Right lobe of liver (tissue), 6 donors: ENCODE data around the gene GLS. TPM values are rescaled to one million over a fixed set of nuclear protein-coding genes. Genes with fewer than 3 reads are reported as not detected.

Experiments
- ATAC-seq, 4 donors: fragments of 200-7000 bp; cut with Tn5 transposase; one replicate each; pipeline ENCODE4 v1.9.1; 2020; ENCODE audit warnings: mild to moderate bottlenecking in 4 of 4, moderate library complexity in 4 of 4
- DNase-seq, 3 donors: peaks; one replicate each; pipeline ENCODE4 v3.0.0-alpha.2; 2020
- H3K27ac ChIP-seq, 3 donors: fragments of 200-600 bp; one replicate each; pipeline ENCODE4 v1.8.0; 2022
- H3K27me3 ChIP-seq, 2 donors: fragments of 200-600 bp; one replicate each; pipeline ENCODE4 v1.8.0; 2022
- H3K36me3 ChIP-seq, 4 donors: fragments of 200-600 bp; sonication (generic) in 1 of 4; one replicate each; pipeline versions ENCODE4 v1.5.1 to v1.8.0; 2017 to 2022; ENCODE audit warnings: control low read depth in 1 of 4
- H3K4me1 ChIP-seq, 4 donors: fragments of 200-600 bp; sonication (generic) in 1 of 4; one replicate each; pipeline versions ENCODE4 v1.5.1 to v1.8.0; 2017 to 2022; ENCODE audit warnings: control low read depth in 1 of 4
- H3K4me3 ChIP-seq, 3 donors: fragments of 200-600 bp; one replicate each; pipeline ENCODE4 v1.8.0; 2022
- H3K9me3 ChIP-seq, 4 donors: fragments of 200-600 bp; sonication (generic) in 1 of 4; one replicate each; pipeline versions ENCODE4 v1.5.1 to v1.8.0; 2017 to 2022; ENCODE audit warnings: control low read depth in 1 of 4
- CTCF ChIP-seq, 4 donors: fragments of 200-600 bp in 3 of 4; fragments of 450-650 bp in 1 of 4; IDR thresholded peaks; one replicate each; pipeline versions ENCODE4 v1.5.1 to v1.8.0; 2016 to 2022; ENCODE audit warnings: antibody characterized with exemption in 4 of 4, mild to moderate bottlenecking in 2 of 4
- POLR2A ChIP-seq: fragments of 450-650 bp; IDR thresholded peaks from one replicate; pipeline ENCODE4 v1.6.1; 2017; ENCODE audit warnings: antibody characterized with exemption, mild to moderate bottlenecking
- WGBS: methylation state at CpG from one replicate; pipeline ENCODE4 v1.1.6; 2018; ENCODE audit warnings: low coverage, low lambda C conversion rate; ENCODE audit not compliant: insufficient coverage; ENCODE audit errors: missing lambda C conversion rate; 5-methylcytosine and 5-hydroxymethylcytosine counted together
- intact Hi-C, 2 donors: fragments of 100-400 bp; cut with DNase I; formaldehyde crosslinking; loops; one replicate each; pipeline versions ENCODE4 v1.11.2 to v1.14.1; 2022
- total RNA-seq, 6 experiments: library from RNA; depleted of rRNA in 2 of 6; stranded (reverse); fragments of >200 nt in 2 of 6; fragmentation: NEBNext Ultra II Directional in 3 of 6; extraction: Animal tissue kit (Norgen Biotek cat#: 25700) in 3 of 6; gene quantifications; one replicate each; pipeline versions ENCODE4 v1.1.0 to v1.2.4, GENCODE V29; 2016 to 2023
- donor health status: DM: no; HTN: yes; CAD: no.
- donor health status: DM: no; HTN: no; CAD: no.
- donor health status: DM: no; HTN: no; CAD: no.
- donor health status: DM: no; HTN: yes; CAD: no.
- donor health status: DM: no; HTN: yes; CAD: no.

Gene GLS
- total RNA-seq, 6 experiments from 2014 or later, result 6.6 to 25.0 (median 16.9) TPM

GRCh38 chr2:190893157-190893556 is 12.5 kb downstream of the GLS start:
- Histone ChIP-seq H3K9me3 (no peaks in the 10 kb centered on the region), H3K36me3 (no peaks in the 10 kb centered on the region), H3K27ac (no peak overlapping the region), H3K4me3 (no peak overlapping the region), H3K27me3 (no peaks in the 10 kb centered on the region), H3K4me1 (no peaks in the 10 kb centered on the region)
- TF ChIP-seq CTCF (IDR thresholded peaks at IDR 0.05), result no peak
- no peak for TF ChIP-seq POLR2A
- no peak for DNase-seq
- intact Hi-C loops, result no loop called here
- ATAC-seq, result no peak

GRCh38 chr2:190896477-190896876 is 15.9 kb downstream of the GLS start:
- intact Hi-C loops, result no loop called here
- H3K27ac ChIP-seq, result no peak overlapping the region
- TF ChIP-seq POLR2A, result no peak
- no peak for TF ChIP-seq CTCF (IDR thresholded peaks at IDR 0.05)
- no peak overlapping the region for H3K4me3 ChIP-seq
- H3K9me3 ChIP-seq, result no peaks in the 10 kb centered on the region
- DNase-seq, result no peak
- WGBS, result 64% methylated on average over 4 of the region's 4 CpGs
- no peaks in the 10 kb centered on the region for H3K27me3 ChIP-seq
- no peaks in the 10 kb centered on the region for H3K4me1 ChIP-seq
- H3K36me3 ChIP-seq, result no peaks in the 10 kb centered on the region
- ATAC-seq, result no peak

GRCh38 chr2:190903693-190904450 is 23.3 kb downstream of the GLS start:
- H3K36me3 ChIP-seq, result peaks cover 0 to 5% (median 0%) of the 10 kb centered on the region in 4 donors

GRCh38 chr2:190904640-190905261 is 24.1 kb downstream of the GLS start:
- TF ChIP-seq POLR2A (no peak), CTCF (IDR thresholded peaks at IDR 0.05) (no peak)
- no peak for DNase-seq
- Histone ChIP-seq H3K4me3 (no peak overlapping the region), H3K27me3 (no peaks in the 10 kb centered on the region), H3K4me1 (no peaks in the 10 kb centered on the region), H3K27ac (no peak overlapping the region), H3K9me3 (no peaks in the 10 kb centered on the region), H3K36me3 (peaks cover 0 to 5% (median 0%) of the 10 kb centered on the region in 4 donors)
- WGBS, result 80% methylated on average over 3 of the region's 3 CpGs
- intact Hi-C loops, result no loop called here
- no peak for ATAC-seq

More at GRCh38 chr2:190903693-190904450, 23.3 kb downstream of the GLS start:
- no peak for TF ChIP-seq CTCF (IDR thresholded peaks at IDR 0.05)
- TF ChIP-seq POLR2A, result no peak
- Histone ChIP-seq H3K27me3 (no peaks in the 10 kb centered on the region), H3K27ac (no peak overlapping the region), H3K9me3 (no peaks in the 10 kb centered on the region), H3K4me1 (no peaks in the 10 kb centered on the region), H3K4me3 (no peak overlapping the region)
- no peak for ATAC-seq
- 89% methylated on average over 1 of the region's 1 CpG for WGBS
- no peak for DNase-seq
- intact Hi-C loops, result no loop called here
